HG03280 (cell line): ENCODE measurements around the gene ARHGAP42.

Source experiments
- ATAC-seq: cut with Tn5 transposase; IDR thresholded peaks from one replicate; pipeline ENCODE4 v1.9.1; 2021; ENCODE audit warnings: mild to moderate bottlenecking, moderate library complexity; ENCODE audit not compliant: unreplicated experiment

Gene ARHGAP42

GRCh38 chr11:100949443-100949842 lies 262.4 kb downstream of the ARHGAP42 start:
- no peak for ATAC-seq

GRCh38 chr11:100955318-100955717 lies 268.2 kb downstream of the ARHGAP42 start:
- no peak for ATAC-seq

- ATAC-seq: no peak
Observed at GRCh38 chr11:100956351-100956750, 269.3 kb downstream of the ARHGAP42 start.

DNA sequence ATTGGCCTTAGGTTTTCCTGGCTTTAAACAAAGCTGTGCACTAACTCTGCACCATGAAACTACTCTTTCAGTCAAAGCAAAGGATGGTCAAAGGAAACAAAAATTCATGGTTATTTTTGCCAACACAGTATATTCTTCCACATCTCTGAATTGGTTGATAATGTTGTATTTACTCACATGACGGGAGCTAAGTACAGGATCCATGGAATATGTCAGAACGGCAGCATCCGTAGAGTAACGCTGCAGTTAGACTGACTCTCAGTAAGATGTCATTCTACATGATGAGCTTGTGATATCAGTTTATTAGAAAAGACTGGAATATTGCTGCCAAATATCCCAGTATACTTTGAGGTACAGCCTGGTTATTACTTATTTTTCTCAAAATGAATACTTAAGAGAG lies 270.4 kb downstream of the ARHGAP42 start:
- no peak for ATAC-seq

DNA sequence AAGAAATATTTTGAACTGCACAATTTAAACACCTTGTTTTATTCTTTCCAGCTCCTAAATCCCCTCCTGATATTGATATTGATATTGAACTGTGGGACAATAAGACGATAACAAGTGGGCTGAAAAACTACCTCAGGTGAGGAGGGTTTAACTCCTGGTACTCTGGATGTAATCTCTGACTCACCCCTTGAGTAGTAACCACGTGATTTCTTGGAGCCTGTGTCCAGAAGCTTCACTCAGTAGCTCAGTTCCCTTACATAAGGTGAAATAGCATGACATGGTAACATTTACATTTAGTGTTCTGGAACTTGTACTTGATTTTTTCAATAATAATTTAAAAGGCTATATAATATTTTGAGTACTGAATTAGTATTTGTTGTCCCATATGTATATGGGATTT lies 274.5 kb downstream of the ARHGAP42 start:
- ATAC-seq: no peak

DNA sequence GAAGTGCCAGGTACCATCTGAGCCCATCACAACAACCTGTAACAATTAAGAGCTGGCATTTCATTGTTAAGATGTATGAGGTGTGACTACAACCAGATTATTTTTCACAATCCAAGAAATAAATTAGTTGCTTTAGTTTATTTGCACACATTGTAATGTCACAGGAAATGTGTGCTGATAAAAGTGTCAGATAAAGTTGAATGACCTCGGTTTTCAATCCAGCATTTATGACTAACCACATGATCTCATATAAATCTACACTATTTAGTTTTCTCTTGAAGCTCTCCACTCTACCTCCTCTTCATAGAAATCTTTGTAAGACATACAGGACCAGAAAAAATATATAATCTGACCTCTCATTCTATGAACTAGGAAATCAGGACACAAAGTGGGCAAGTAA lies 276.3 kb downstream of the ARHGAP42 start:
- ATAC-seq: no peak

GRCh38 chr11:100964435-100964834 lies 277.3 kb downstream of the ARHGAP42 start:
- no peak for ATAC-seq

DNA sequence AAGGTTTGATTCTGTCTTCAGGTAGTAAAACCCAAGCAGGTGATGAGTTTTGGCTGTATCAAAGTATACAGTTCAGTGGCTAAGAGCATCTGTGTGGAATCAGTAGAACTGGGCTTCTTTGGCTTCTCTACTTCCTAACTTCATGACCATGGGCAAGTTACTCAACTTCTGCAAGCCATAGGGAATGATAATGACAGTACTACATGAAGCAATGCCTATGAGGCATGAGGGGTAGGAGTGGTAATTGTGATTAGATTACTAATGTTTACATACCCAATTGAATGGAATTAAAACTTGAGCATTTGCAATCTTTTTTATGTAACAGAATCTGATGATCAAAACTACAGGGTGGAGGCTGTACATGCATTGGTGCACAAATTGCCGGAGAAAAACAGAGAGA lies 278.3 kb downstream of the ARHGAP42 start:
- no peak for ATAC-seq

- ATAC-seq: no peak
Observed at GRCh38 chr11:100966366-100966765, 279.3 kb downstream of the ARHGAP42 start.

GRCh38 chr11:100969008-100969407 lies 281.9 kb downstream of the ARHGAP42 start:
- ATAC-seq: no peak

DNA sequence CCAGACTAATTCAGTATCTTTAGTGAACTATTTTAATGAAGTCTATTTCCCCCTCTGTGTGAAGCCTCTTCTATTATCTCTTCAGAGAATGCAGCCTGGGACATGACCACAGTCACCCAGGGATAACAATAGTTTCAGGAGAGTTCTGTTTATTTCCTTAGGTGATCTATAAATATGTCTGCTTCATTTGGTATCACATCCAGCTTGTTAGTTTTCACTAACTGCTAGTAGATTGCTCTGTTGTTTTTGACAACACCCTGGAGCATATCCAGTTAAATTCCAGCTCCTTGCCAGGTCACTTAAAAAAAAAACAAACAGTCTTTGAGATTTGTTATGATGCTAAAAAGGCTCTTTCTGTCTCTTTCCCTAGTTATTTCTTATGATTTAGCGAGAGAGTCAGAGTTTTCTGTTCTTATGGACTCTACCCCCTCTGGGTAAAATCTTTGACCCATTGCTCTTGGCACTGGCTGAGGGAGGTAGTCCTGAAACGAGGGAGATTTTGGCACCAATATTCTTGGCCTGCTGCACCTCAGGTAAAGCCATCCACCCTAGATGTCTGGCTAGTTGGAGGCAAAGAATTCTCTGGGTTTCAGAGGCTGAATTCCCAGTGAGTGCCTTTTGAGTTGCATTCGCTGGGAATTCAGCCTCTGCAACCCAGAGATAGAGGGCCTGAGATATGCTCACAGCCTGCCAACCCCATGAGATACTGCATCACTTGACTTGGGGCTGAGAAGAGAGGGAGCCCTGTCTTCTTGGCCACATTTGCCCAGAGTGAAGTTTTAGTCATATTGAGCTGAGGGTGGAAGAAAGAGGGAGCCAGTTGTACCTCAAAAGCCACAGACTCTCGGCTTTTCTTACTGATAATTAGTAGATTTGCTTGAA lies 283.4 kb downstream of the ARHGAP42 start:
- no peak for ATAC-seq

DNA sequence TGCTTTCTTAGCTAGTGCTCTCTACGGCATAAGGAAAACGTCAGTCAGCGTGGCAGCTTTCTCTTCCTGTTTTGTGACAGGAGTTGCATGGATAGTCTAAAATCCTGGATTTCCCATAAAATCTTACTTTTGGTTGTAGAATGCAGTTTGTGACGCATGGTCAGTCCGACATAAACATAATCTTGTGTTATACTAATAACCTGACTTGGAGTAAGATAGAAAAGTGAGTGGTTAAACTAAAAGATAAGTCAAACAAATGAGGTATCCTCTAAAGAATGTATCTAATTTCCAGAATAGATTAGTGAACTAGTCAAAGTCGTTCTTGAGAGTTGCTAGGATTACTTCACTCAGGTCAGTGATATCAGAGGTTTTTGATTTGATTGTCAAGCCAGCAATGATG lies 285.0 kb downstream of the ARHGAP42 start:
- ATAC-seq: no peak

DNA sequence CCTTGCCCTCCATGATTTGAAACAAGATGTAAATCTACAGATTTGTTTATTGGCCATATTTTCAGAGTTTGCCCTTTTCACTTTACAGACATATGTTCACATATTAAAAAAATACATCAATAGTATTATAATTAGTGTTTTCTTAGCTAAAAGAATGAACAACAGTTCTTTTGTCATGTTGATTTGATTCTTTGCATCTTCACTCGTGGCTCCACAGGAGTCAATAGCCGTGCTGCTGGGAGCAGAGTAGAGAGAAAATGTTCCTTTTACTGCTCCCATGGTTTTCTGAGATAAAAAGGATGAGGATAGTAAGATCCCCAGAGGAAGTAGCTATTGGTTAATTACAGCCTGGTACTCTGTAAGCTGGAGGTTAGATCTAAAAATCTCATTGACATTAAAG lies 291.4 kb downstream of the ARHGAP42 start:
- no peak for ATAC-seq

GRCh38 chr11:100978939-100979338 lies 291.9 kb downstream of the ARHGAP42 start:
- no peak for ATAC-seq

- ATAC-seq: no peak
Observed at GRCh38 chr11:100980156-100980555, 293.1 kb downstream of the ARHGAP42 start.

- no peak for ATAC-seq
Observed at GRCh38 chr11:100981196-100981824, 294.2 kb downstream of the ARHGAP42 start.

DNA sequence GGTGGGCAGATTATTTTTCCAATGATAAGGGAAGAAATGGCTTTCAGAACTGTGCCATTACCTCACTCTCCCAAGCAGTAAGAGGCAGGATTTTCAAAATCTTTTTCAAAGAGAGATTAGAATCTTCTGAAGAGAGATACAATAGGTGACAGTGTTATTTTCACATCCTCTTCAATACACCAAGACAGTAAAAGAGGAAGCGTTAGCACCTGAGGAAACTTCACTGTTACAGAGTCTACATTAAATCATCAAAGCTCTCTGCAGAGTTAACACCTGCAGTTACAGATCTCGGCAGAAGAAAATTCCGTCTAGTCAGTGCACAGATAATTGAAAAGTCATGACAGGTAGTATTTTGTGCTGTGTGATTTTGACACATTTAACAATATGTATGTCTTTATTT lies 297.6 kb downstream of the ARHGAP42 start:
- ATAC-seq: peak; percentile 75

GRCh38 chr11:100990931-100991330 lies 303.8 kb downstream of the ARHGAP42 start:
- ATAC-seq: no peak

- ATAC-seq: no peak
Observed at GRCh38 chr11:100991541-100991940, 304.5 kb downstream of the ARHGAP42 start.

DNA sequence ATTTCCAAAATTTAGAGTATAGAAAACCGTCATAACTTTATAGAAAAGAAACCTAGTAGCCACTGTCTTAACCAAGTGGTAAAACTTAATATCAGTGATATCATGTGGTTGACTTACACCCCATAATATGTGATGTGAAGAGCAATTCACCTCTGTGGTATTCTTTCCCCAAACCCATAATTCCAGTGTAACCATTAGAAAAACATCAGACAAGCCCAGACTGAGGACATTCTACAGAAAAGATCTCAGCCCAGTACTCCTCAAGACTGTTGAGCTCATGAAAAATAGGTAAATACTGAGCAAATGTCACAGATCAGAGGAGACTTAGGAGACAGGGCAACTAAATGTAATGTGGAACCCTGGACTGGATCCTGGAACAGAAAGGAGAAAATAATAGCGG lies 307.9 kb downstream of the ARHGAP42 start:
- ATAC-seq: no peak

- ATAC-seq: no peak
Observed at GRCh38 chr11:100999756-101000155, 312.7 kb downstream of the ARHGAP42 start.

DNA sequence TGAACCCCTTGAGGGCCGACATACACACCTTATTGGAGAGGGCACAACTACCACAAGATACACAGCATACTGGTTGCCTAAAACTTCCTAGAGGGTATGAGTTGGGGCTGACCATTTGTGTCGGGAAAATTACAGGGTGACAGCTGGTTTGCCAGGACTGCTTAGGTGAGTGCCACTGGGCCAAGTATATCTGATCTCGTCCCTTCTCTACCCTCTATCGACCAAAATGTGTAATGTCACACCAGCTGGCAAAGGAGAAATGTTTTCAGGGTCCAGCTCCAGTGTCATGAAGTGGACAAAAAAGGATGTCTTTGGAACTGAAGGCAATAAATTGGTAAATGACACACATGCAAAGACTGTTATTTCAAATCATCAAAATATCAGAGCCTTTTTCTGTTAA lies 316.4 kb downstream of the ARHGAP42 start:
- ATAC-seq: peak; percentile 63
